Ramos (cell line): Measurements from ENCODE around the gene TMEM123.
"Not testable (repeated sequence)": the region's sequence is repeated elsewhere in the genome, so short reads cannot be mapped to it uniquely, and the experiment has no call there.

Experiments
- in situ Hi-C: fragments of 300-500 bp; cut with MboI; formaldehyde crosslinking; loops from one replicate; pipeline ENCODE4 v1.14.3; 2022; ENCODE audit warnings: low sequenced_read_pairs; ENCODE audit not compliant: unreplicated experiment

The TMEM123 gene

DNA sequence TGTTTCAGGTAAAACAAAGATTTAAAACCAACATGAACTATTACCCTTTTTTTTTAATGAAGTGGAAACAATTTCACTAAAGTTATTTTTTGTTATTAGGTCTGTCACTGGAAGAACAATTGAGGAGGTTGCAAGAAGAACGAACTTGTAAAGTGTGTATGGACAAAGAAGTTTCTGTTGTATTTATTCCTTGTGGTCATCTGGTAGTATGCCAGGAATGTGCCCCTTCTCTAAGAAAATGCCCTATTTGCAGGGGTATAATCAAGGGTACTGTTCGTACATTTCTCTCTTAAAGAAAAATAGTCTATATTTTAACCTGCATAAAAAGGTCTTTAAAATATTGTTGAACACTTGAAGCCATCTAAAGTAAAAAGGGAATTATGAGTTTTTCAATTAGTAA lies 74.7 kb downstream of the TMEM123 start:
- in situ Hi-C loops: no loop called here

- in situ Hi-C loops: no loop called here
Observed at GRCh38 chr11:102375720-102376399, 76.7 kb downstream of the TMEM123 start.

- in situ Hi-C loops: not testable (repeated sequence)
Observed at GRCh38 chr11:102374633-102375424, 77.7 kb downstream of the TMEM123 start.

DNA sequence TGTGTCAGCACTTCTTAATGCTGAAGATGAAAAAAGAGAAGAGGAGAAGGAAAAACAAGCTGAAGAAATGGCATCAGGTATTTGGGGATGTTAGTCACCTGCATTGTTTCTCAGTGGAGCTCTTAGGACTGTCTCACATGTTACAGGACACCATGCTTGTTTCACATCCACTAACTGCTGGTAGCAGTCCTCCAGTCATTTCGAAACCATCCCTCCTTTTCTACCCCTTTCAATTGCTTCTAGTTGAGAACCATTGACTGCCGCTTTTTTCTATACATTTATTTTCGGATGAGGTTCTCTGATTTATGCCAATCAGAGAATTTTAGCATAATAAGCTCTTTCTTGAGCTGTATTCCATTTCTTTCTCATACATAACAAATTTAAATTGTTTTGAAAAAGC lies 84.1 kb downstream of the TMEM123 start:
- in situ Hi-C loops: no loop called here

DNA sequence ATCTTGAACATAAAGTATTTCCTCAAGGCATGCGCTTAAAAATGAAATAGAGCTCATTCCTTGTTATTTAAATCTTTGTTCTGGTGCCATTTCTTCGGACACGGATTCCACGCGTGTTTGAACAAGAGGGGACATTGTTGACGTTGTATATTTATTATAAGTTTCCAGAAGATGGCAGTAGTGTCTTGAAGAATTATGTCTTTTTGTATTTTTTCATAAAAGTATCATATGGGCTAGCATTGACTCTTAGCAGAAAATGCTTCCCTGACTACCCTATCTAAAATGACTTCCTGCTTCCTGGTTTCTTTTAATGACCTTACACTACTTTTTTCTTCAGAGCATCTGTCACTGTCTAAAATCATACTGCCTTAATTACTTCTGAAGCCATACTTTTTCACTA lies 85.2 kb downstream of the TMEM123 start:
- in situ Hi-C loops: no loop called here

- in situ Hi-C loops: no loop called here
Observed at GRCh38 chr11:102364991-102365390, 87.6 kb downstream of the TMEM123 start.

- in situ Hi-C loops: no loop called here
Observed at GRCh38 chr11:102361086-102362031, 91.2 kb downstream of the TMEM123 start.

GRCh38 chr11:102360681-102361080 lies 91.9 kb downstream of the TMEM123 start:
- in situ Hi-C loops: no loop called here

- in situ Hi-C loops: no loop called here
Observed at GRCh38 chr11:102359372-102359771, 93.2 kb downstream of the TMEM123 start.

DNA sequence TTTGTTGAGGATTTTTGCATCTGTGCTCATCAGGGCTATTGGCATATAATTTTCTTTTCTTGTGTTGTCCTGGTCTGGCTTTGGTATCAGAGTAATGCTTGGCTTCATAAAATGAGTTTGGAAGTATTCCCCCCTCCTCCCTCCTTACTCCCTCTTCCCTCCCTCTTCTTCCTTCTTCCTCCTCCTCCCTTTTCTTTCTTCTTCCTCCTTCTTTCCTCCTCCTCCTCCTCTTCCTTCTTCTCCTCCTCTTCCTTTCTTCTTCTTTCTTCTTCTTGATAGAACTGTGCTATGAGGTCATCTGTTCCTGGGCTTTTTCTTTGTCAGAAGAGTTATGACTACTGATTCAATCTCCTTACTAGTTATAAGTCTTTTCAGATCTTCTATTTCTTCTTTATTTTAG lies 95.4 kb downstream of the TMEM123 start:
- in situ Hi-C loops: no loop called here

DNA sequence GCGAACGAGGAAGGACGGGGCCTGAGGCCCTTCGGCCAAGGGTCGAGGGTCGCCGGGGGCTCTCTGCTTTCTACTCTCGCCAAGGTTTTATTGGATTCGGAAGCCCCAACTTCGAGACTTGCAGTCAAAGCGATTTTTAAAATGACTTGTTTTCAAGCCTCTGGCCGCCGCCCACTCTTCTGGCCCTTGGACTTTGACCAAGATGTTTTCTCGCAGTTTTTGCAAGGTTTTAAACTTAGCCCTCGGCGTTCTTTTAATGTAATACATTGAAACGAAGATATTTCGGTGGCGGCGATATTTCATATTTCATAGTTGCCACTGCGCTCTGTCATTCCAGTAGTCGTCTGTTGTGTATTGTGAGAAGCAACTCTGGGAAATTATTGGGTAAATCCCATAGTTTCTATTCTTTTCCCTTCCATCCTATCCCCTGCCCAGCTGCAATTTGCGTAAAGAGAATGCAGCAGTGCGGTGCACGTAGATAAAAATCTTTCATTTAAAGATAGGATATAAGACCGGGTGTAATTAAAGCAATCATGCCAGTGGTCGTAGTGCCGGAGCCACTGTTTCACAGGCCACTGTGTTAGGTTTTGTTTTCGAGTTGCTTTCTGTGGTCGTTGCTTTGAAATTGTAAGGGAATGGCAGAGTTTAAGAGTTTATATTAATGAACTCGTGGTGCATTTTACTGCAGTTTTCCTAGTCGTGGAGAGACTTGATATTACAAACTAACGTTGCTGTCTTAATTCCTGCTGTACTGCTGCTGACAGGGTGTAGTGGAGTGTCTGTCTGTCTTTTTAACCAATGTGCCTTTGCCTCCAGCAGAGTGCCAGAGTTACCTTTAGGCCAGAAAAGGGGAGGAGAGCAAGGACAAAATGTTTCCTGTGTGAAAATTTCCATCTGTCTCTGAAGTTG lies 104.8 kb downstream of the TMEM123 start:
- in situ Hi-C loops: loop anchor here (10.0 kb wide), 1 partner anchor 147 kb away; no protein-coding TSS in a partner anchor

GRCh38 chr11:102346748-102347461 lies 105.7 kb downstream of the TMEM123 start, which contains the start of gene BIRC2:
Gene BIRC2, plus strand, starts transcription at chr11:102347214. Its CDS starts 2,641 bp downstream, at chr11:102349855.
- in situ Hi-C loops: loop anchor here (10.0 kb wide), 1 partner anchor 148 kb away; no protein-coding TSS in a partner anchor

DNA sequence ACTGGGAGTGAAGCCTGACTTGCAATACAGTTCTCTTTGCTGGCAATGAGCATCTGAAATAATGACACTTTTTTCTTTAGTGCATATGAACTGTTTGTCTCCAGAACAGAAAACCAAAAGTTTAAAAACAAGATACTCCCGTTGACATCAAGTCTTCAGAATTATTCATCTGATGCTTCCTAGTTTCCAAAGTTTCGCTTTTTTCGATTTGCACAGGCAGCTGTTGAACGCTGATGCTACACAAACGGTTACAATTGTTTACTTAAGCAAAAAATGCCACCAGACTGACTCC lies 106.2 kb downstream of the TMEM123 start:
- in situ Hi-C loops: loop anchor here (10.0 kb wide), 1 partner anchor 148 kb away; no protein-coding TSS in a partner anchor
